GM12878 (cell line): ENCODE measurements around the gene TIMM22. TPM values are rescaled to one million over a fixed set of nuclear protein-coding genes. Genes with fewer than 3 reads are reported as not detected.
"Not testable (repeated sequence)": the region's sequence is repeated elsewhere in the genome, so short reads cannot be mapped to it uniquely, and the experiment has no call there.

Experiments used
- ATAC-seq: fragments of 200-7000 bp; cut with Tn5 transposase; 3 replicates; pipeline ENCODE4 v1.9.1; 2020; ENCODE audit warnings: mild to moderate bottlenecking, moderate library complexity
- BruUV-seq: library from RNA; stranded (reverse); fragments of 400-500 nt; replicated peaks from 2 replicates; lab custom pipeline; 2021; lab: Mats Ljungman, UMichigan
- CTCF ChIA-PET: fragments of 300-600 bp; sonication (Branson Sonifier 250); formaldehyde crosslinking; extraction: SDS; loops from one replicate; lab custom pipeline; 2021; ENCODE audit warnings: inconsistent platforms; lab: Yijun Ruan, JAX
- POLR2A ChIA-PET: fragments of 350-600 bp; formaldehyde crosslinking; extraction: SDS; loops from one replicate; lab custom pipeline; 2021; ENCODE audit warnings: inconsistent platforms; lab: Charles Lee
- RAD21 ChIA-PET: fragments of 300-600 bp; sonication (Branson Sonifier 250); formaldehyde crosslinking; loops from one replicate; lab custom pipeline; 2023; ENCODE audit warnings: antibody characterized with exemption; ENCODE audit not compliant: unreplicated experiment; lab: Charles Lee
- SMC1A ChIA-PET: fragments of 300-600 bp; sonication (Branson Sonifier 250); formaldehyde crosslinking; loops from one replicate; lab custom pipeline; 2023; ENCODE audit not compliant: unreplicated experiment, uncharacterized antibody; lab: Charles Lee
- DNase-seq: peaks from one replicate; pipeline ENCODE4 v3.0.0-alpha.2; 2011; ENCODE audit warnings: low read depth, low spot score
- FAIRE-seq: peaks from 3 replicates; lab custom pipeline; 2011; peaks lifted over from hg19 to GRCh38; lab: Jason Lieb, UNC
- H2AFZ ChIP-seq: 2 replicates; pipeline ENCODE4 v1.6.0; 2011; ENCODE audit warnings: low read depth, low read length, control low read depth; ENCODE audit not compliant: control insufficient read depth
- H3K27ac ChIP-seq: 2 replicates; pipeline ENCODE4 v1.5.1; 2011; ENCODE audit warnings: control low read depth; ENCODE audit not compliant: control insufficient read depth, insufficient read depth
- H3K27me3 ChIP-seq, 2 experiments: replicated peaks in 1 of 2; 2 replicates each; pipeline versions ENCODE4 v1.6.0 to v1.6.1; 2011; ENCODE audit warnings: low read length in 1 of 2; ENCODE audit not compliant: control insufficient read depth in 2 of 2, insufficient read depth in 2 of 2
- H3K36me3 ChIP-seq, 2 experiments: 2 replicates each; pipeline ENCODE4 v1.5.1; 2011; ENCODE audit warnings: low read length in 1 of 2; ENCODE audit not compliant: control insufficient read depth in 2 of 2, insufficient read depth in 2 of 2
- H3K4me1 ChIP-seq: 2 replicates; pipeline ENCODE4 v1.6.1; 2011; ENCODE audit warnings: mild to moderate bottlenecking, low read length, moderate library complexity, mixed read lengths; ENCODE audit not compliant: control insufficient read depth, insufficient read depth
- H3K4me2 ChIP-seq: 2 replicates; pipeline ENCODE4 v1.6.0; 2011; ENCODE audit warnings: control low read depth; ENCODE audit not compliant: control insufficient read depth, insufficient read depth
- H3K4me3 ChIP-seq: fragments of 200-600 bp; sonication (generic); 2 replicates; pipeline ENCODE4 v1.5.1; 2016
- H3K79me2 ChIP-seq: 2 replicates; pipeline ENCODE4 v1.6.0; 2011; ENCODE audit warnings: low read length; ENCODE audit not compliant: control insufficient read depth, insufficient read depth
- H3K9ac ChIP-seq: 2 replicates; pipeline ENCODE4 v1.8.0; 2011; ENCODE audit warnings: low read length, control low read depth, mixed read lengths; ENCODE audit not compliant: control insufficient read depth, insufficient read depth
- H3K9me3 ChIP-seq: replicated peaks from 3 replicates; pipeline ENCODE4 v1.5.1; 2011; ENCODE audit warnings: mild to moderate bottlenecking, low read length; ENCODE audit not compliant: control insufficient read depth, insufficient read depth
- H4K20me1 ChIP-seq: 2 replicates; pipeline ENCODE4 v1.6.0; 2011; ENCODE audit not compliant: control insufficient read depth, insufficient read depth
- BCL11A ChIP-seq: IDR thresholded peaks from 2 replicates; pipeline ENCODE4 v1.6.1; 2011; ENCODE audit warnings: low read depth, low read length
- BRCA1 ChIP-seq: IDR thresholded peaks from 2 replicates; pipeline ENCODE4 v1.6.1; 2011; ENCODE audit warnings: low read depth, low read length, improper control_type of control experiment
- CBX5 ChIP-seq: sonication (generic); IDR thresholded peaks from 2 replicates; pipeline ENCODE4 v1.6.1; 2016; ENCODE audit warnings: low read depth, moderate library complexity, mild to moderate bottlenecking, inconsistent platforms
- CREM ChIP-seq: IDR thresholded peaks from 2 replicates; pipeline ENCODE4 v1.6.1; 2014; ENCODE audit warnings: antibody characterized with exemption, low read depth
- HDAC2 ChIP-seq: fragments of 200-600 bp; sonication (generic); IDR thresholded peaks from 2 replicates; pipeline ENCODE4 v1.6.1; 2017
- NRF1 ChIP-seq: conservative IDR thresholded peaks from 2 replicates; pipeline ENCODE4 v1.6.1; 2011; ENCODE audit warnings: mild to moderate bottlenecking, low read depth, low read length, improper control_type of control experiment
- SKIL ChIP-seq: fragments of 450-650 bp; IDR thresholded peaks from 2 replicates; pipeline ENCODE4 v1.6.1; 2017; ENCODE audit warnings: mild to moderate bottlenecking, low read depth, inconsistent platforms; ENCODE audit not compliant: poor library complexity, severe bottlenecking
- SREBF2 ChIP-seq: IDR thresholded peaks from 2 replicates; pipeline ENCODE4 v1.6.1; 2012; ENCODE audit warnings: mild to moderate bottlenecking, low read length
- TAF1 ChIP-seq: IDR thresholded peaks from 2 replicates; pipeline ENCODE4 v1.6.1; 2011; ENCODE audit warnings: mild to moderate bottlenecking, low read depth, low read length, borderline replicate concordance
- TBL1XR1 ChIP-seq: IDR thresholded peaks from 2 replicates; pipeline ENCODE4 v1.6.1; 2012; ENCODE audit warnings: low read depth, low read length, improper control_type of control experiment
- ZNF217 ChIP-seq: fragments of 450-650 bp; IDR thresholded peaks from 2 replicates; pipeline ENCODE4 v1.6.1; 2017; ENCODE audit warnings: antibody characterized with exemption, mild to moderate bottlenecking
- ZNF24 ChIP-seq: fragments of 450-650 bp; IDR thresholded peaks from 2 replicates; pipeline ENCODE4 v1.6.1; 2017; ENCODE audit warnings: antibody characterized with exemption, mild to moderate bottlenecking
- ZNF274 ChIP-seq: IDR thresholded peaks from one replicate; pipeline ENCODE4 v1.8.0; 2011; ENCODE audit not compliant: insufficient read length, insufficient read depth
- WGBS: methylation state at CpG from one replicate; pipeline ENCODE4 v1.1.6; 2016; ENCODE audit warnings: low lambda C conversion rate; ENCODE audit not compliant: insufficient replicate concordance, insufficient coverage; ENCODE audit errors: missing lambda C conversion rate; 5-methylcytosine and 5-hydroxymethylcytosine counted together
- in situ Hi-C: fragments of 300-500 bp; cut with MboI; formaldehyde crosslinking; loops from 9 replicates; pipeline ENCODE4 v1.14.3; 2018; ENCODE audit warnings: mixed read lengths
- intact Hi-C: fragments of 100-400 bp; cut with micrococcal nuclease; formaldehyde crosslinking; loops from one replicate; pipeline ENCODE4 v1.14.2; 2022; ENCODE audit not compliant: unreplicated experiment
- polyA plus RNA-seq, 11 experiments: library from polyadenylated mRNA; depleted of rRNA in 4 of 11; unstranded in 6 of 11; stranded (reverse) in 5 of 11; fragments of >200 nt; fragmentation: Nextera tagmentation in 4 of 11; fragmentation: Illumina TruSeq in 1 of 11; extraction: Ambion mirVana in 4 of 11; extraction: Trizol in 1 of 11; gene quantifications; 1 replicate in 1 of 11; 2 replicates in 10 of 11; pipeline versions ENCODE4 v1.2.1 to v1.2.3, GENCODE V29; 2011 to 2016; ENCODE audit warnings: inconsistent platforms in 2 of 11, missing spikeins in 2 of 11, low read depth in 1 of 11
- total RNA-seq, 4 experiments: library from RNA; depleted of rRNA in 3 of 4; stranded (reverse); fragments of >200 nt in 3 of 4; fragmentation: Illumina TruSeq in 1 of 4; extraction: Trizol in 1 of 4; gene quantifications; 2 replicates each; pipeline versions ENCODE4 v1.2.1 to v1.2.3, GENCODE V29; 2013 to 2021
- TF ChIP-seq, protein P1 (sequence below): IDR thresholded peaks from 2 replicates; pipeline ENCODE4 v1.6.1; 2012; ENCODE audit warnings: low read depth, low read length, improper control_type of control experiment

The TIMM22 gene
- total and polyA plus RNA-seq, 10 of the 15 experiments (the other 5 are each of a cell fraction or from before 2014, with no cell fraction given): 4.4 to 25.0 (median 10.6) TPM

DNA sequence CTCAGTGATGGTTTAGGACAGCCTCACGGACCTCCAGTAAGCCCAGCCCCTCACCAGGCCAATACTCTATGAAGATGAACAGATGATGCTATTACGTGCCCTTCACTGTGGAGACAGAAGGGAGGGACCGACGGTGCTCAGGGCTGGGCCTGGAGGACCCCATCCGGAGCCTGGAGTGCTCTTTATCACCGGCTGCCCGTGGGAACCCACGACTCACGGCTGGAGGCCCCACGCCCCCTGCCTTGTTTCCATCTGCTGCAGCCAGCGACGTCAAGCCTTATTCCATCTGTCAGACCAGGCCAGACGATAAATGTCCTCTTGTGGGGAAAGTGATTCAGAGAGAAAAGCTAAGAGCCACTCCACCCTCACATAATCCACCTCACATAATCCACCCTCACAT, 4.0 kb upstream of the TIMM22 start (continued):
- TF ChIP-seq SREBF2 (no peak), CREM (no peak), NRF1 (no peak), TAF1 (no peak)

DNA sequence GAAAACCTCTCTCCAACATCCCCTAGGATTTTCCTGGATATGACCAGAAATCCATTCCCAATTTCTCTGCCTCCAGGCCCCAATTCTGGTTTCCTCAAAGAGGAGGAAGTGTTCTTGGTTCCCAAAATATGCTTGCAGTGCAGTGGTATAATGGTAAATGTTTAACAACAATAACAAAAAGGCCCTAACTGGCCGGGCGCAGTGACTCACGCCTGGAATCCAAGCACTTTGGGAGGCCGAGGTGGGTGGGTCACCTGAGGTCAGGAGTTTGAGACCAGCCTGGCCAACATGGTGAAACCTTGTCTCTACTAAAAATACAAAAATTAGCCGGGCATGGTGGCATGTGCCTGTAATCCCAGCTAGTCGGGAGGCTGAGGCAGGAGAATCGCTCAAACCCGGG, 1.6 kb upstream of the TIMM22 start:
- in situ Hi-C loops, BruUV-seq, FAIRE-seq, H3K4me1 ChIP-seq, H3K4me3 ChIP-seq, ATAC-seq, H3K4me2 ChIP-seq, H4K20me1 ChIP-seq, H2AFZ ChIP-seq, H3K27me3 ChIP-seq, POLR2A ChIA-PET, RAD21 ChIA-PET, H3K9me3 ChIP-seq, H3K36me3 ChIP-seq, H3K9ac ChIP-seq, H3K27ac ChIP-seq, DNase-seq: not testable (repeated sequence)
- H3K79me2 ChIP-seq: peaks cover 16% of the 10 kb centered on the region
- intact Hi-C loops: loop anchor here (5.0 kb wide), 1 partner anchor 213 kb away; the partner anchor contains the start of genes GLOD4 and MRM3
- ChIA-PET CTCF (interaction anchor here (2.3 to 3.3 kb wide), 3 partner anchors 15 to 213 kb away, joined by 9 to 25 read pairs (median 14); partner anchors contain the start of genes GLOD4, MRM3 and NXN), SMC1A (interaction anchor here (1.5 to 2.6 kb wide), 2 partner anchors 14 to 19 kb away, joined by 5 to 8 read pairs; no protein-coding TSS in a partner anchor)
- WGBS: 85% methylated on average over 8 of the region's 8 CpGs

DNA sequence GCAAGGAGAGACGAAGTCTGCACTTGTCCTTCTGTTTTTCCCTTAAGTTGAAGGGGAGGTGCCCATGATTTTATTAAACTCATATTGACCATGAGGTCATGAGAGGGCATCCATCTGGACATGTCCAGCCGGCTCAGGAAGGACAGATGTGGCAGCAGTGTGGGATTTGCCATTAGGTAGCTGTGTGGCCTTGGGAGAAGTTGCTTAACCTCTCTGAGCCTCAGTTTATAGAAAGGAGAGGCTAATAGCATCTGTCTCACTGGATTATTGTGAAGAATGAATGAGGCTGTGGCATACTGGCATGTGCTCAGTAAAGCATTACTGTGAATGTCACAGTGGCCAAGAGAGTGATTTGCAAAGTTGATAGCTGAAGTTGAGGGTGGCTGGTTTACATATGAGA, 1.2 kb downstream of the TIMM22 start:
- no TSS peak for BruUV-seq
- 19% methylated on average over 2 of the region's 2 CpGs for WGBS
- TF ChIP-seq ZNF274 (no peak), CBX5 (no peak), BRCA1 (no peak), ZNF217 (no peak), SKIL (no peak), HDAC2 (no peak), BCL11A (no peak), TBL1XR1 (no peak), ZNF24 (no peak)
- TF ChIP-seq, protein P1, sequence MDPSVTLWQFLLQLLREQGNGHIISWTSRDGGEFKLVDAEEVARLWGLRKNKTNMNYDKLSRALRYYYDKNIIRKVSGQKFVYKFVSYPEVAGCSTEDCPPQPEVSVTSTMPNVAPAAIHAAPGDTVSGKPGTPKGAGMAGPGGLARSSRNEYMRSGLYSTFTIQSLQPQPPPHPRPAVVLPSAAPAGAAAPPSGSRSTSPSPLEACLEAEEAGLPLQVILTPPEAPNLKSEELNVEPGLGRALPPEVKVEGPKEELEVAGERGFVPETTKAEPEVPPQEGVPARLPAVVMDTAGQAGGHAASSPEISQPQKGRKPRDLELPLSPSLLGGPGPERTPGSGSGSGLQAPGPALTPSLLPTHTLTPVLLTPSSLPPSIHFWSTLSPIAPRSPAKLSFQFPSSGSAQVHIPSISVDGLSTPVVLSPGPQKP: no peak

More for the DNA sequence above, 1.2 kb downstream of the TIMM22 start:
- H3K9me3 ChIP-seq: peaks cover 5% of the 10 kb centered on the region
- ATAC-seq (no peak), FAIRE-seq (no peak), DNase-seq (no peak)
- peaks cover 6% of the 10 kb centered on the region; the same call in 1 of the 2 replicates for H3K4me1 ChIP-seq
- ChIA-PET CTCF (interaction anchor here (2.9 to 3.3 kb wide), 2 partner anchors 18 to 58 kb away, joined by 15 to 25 read pairs; partner anchors contain the start of gene NXN), POLR2A (interaction anchor here (1.0 kb wide), 1 partner anchor 18 kb away, joined by 3 read pairs; the partner anchor contains the start of gene NXN), RAD21 (interaction anchor here (1.3 kb wide), 1 partner anchor 586 kb away, joined by 4 read pairs; no protein-coding TSS in a partner anchor), SMC1A (no interaction called here)
- H3K4me3 ChIP-seq: peak overlapping the region; percentile 79
- in situ Hi-C loops (no loop called here), intact Hi-C loops (loop anchor here (5.0 kb wide), 1 partner anchor 216 kb away; the partner anchor contains the start of genes GLOD4 and MRM3)
- H3K9ac ChIP-seq: peak overlapping the region; percentile 72; the same call in 1 of the 2 replicates
- peaks cover 7 to 9% of the 10 kb centered on the region in 2 experiments; a peak in 3 of 4 replicates for H3K36me3 ChIP-seq
- no peak overlapping the region for H2AFZ ChIP-seq
- H3K79me2 ChIP-seq: peaks cover 16% of the 10 kb centered on the region
- H4K20me1 ChIP-seq: no peaks in the 10 kb centered on the region
- H3K27me3 ChIP-seq: no peaks in the 10 kb centered on the region
- peak overlapping the region; percentile 90 for H3K4me2 ChIP-seq
- no peak overlapping the region for H3K27ac ChIP-seq
